Activated CD4-positive, alpha-beta T cell treated with anti-CD3 and anti-CD28 coated beads for 36 hours (primary cell): Measurements from ENCODE around the gene TRIM22. TPM values are rescaled to one million over a fixed set of nuclear protein-coding genes. Genes with fewer than 3 reads are reported as not detected.
A peak's percentile ranks its signal among the peaks of the same experiment; 100 is the strongest.
"Not testable (repeated sequence)": the region's sequence is repeated elsewhere in the genome, so short reads cannot be mapped to it uniquely, and the experiment has no call there.

ENCODE experiments used
- ATAC-seq: fragments of 200-7000 bp; cut with Tn5 transposase; one replicate; pipeline ENCODE4 v1.10.0; 2021; ENCODE audit warnings: mild to moderate bottlenecking, moderate library complexity
- CTCF ChIA-PET: fragments of 350-600 bp; sonication (Branson Sonifier 250); formaldehyde crosslinking; loops from one replicate; lab custom pipeline; 2021; ENCODE audit warnings: antibody characterized with exemption; lab: Charles Lee
- POLR2A ChIA-PET: fragments of 350-600 bp; sonication (Branson Sonifier 250); formaldehyde crosslinking; loops from one replicate; lab custom pipeline; 2021; ENCODE audit warnings: antibody characterized with exemption, inconsistent platforms; lab: Charles Lee
- DNase-seq: peaks from one replicate; pipeline ENCODE4 v3.0.0-alpha.2; 2020
- H3K27ac Mint-ChIP-seq: one replicate; pipeline ENCODE4 v1.8.0; 2021; ENCODE audit warnings: mixed read lengths
- H3K27me3 Mint-ChIP-seq: one replicate; pipeline ENCODE4 v1.8.0; 2021; ENCODE audit warnings: mixed read lengths
- H3K36me3 Mint-ChIP-seq: one replicate; pipeline ENCODE4 v1.8.0; 2021; ENCODE audit warnings: low read depth, mixed read lengths
- H3K4me1 Mint-ChIP-seq: one replicate; pipeline ENCODE4 v1.8.0; 2021; ENCODE audit warnings: mixed read lengths
- H3K4me3 Mint-ChIP-seq: one replicate; pipeline ENCODE4 v1.8.0; 2021; ENCODE audit warnings: mild to moderate bottlenecking, moderate library complexity, mixed read lengths
- H3K9me3 Mint-ChIP-seq: one replicate; pipeline ENCODE4 v1.8.0; 2021; ENCODE audit warnings: low read depth, mixed read lengths
- intact Hi-C, 2 experiments: fragments of 100-400 bp; cut with DNase I in 1 of 2; cut with micrococcal nuclease in 1 of 2; formaldehyde crosslinking; loops; one replicate each; pipeline versions ENCODE4 v1.14.2 to v1.15.1; 2022 to 2024; cut with DNase I, micrococcal nuclease
- total RNA-seq, 2 experiments: library from RNA; stranded (reverse); gene quantifications; one replicate each; pipeline ENCODE4 v1.2.3, GENCODE V29; 2021

Gene TRIM22
- total RNA-seq, result 100 to 1,000 TPM in 1 of 2 experiments, 10 to 100 TPM in 1; 73.4 to 101 TPM

GRCh38 chr11:5689551-5689983, at the start of gene TRIM22:
TRIM22 (plus strand) TSS chr11:5689790; CDS start chr11:5696233, 6,443 bp downstream.
- Mint-ChIP-seq H3K4me1 (peaks cover 51% of the 10 kb centered on the region), H3K27me3 (no peaks in the 10 kb centered on the region), H3K36me3 (peaks cover 16% of the 10 kb centered on the region), H3K27ac (peak within 1 kb of the TSS; percentile 94), H3K9me3 (no peaks in the 10 kb centered on the region), H3K4me3 (peak within 1 kb of the TSS; percentile 77)
- CTCF ChIA-PET, result interaction anchor here (0.9 to 1.6 kb wide), 4 partner anchors 12 to 91 kb away, joined by 3 to 5 read pairs (median 4); no protein-coding TSS in a partner anchor
- peak; percentile 77 for DNase-seq
- POLR2A ChIA-PET, result no interaction called here
- ATAC-seq, result peak; percentile 81
- intact Hi-C loops, result loop anchor here (2.0 to 10.0 kb wide), 5 partner anchors 545 to 1081 kb away; partner anchors contain the start of genes CNGA4 (in 1 of the 2), FHIP1B (in 1 of the 2), SMPD1 (in 1 of the 2) and TAF10 (in 1 of the 2)

GRCh38 chr11:5639953-5640352, 49.6 kb upstream of the TRIM22 start:
- POLR2A ChIA-PET, result no interaction called here
- Mint-ChIP-seq H3K27ac (no peak overlapping the region), H3K4me3 (no peak overlapping the region), H3K9me3 (no peaks in the 10 kb centered on the region), H3K36me3 (peaks cover 29% of the 10 kb centered on the region), H3K27me3 (no peaks in the 10 kb centered on the region), H3K4me1 (peaks cover 8% of the 10 kb centered on the region)
- ATAC-seq (no peak), DNase-seq (no peak)
- CTCF ChIA-PET, result no interaction called here
- intact Hi-C loops, result loop anchor here in 1 of 2 experiments (5.0 kb wide), 1 partner anchor 52 kb away; no protein-coding TSS in a partner anchor

- CTCF ChIA-PET, result no interaction called here
- H3K27me3 Mint-ChIP-seq, result no peaks in the 10 kb centered on the region
- peaks cover 24% of the 10 kb centered on the region for H3K36me3 Mint-ChIP-seq
- DNase-seq, result no peak
- no peak overlapping the region for H3K27ac Mint-ChIP-seq
- H3K4me3 Mint-ChIP-seq, result no peak overlapping the region
- intact Hi-C loops, result loop anchor here in 1 of 2 experiments (5.0 kb wide), 1 partner anchor 49 kb away; no protein-coding TSS in a partner anchor
- H3K4me1 Mint-ChIP-seq, result peaks cover 8% of the 10 kb centered on the region
- ATAC-seq, result peak; percentile 96
- POLR2A ChIA-PET, result no interaction called here
- no peaks in the 10 kb centered on the region for H3K9me3 Mint-ChIP-seq
Measured at GRCh38 chr11:5643585-5643984, 46.0 kb upstream of the TRIM22 start.

GRCh38 chr11:5646139-5646538, 43.5 kb upstream of the TRIM22 start:
- ChIA-PET POLR2A (no interaction called here), CTCF (no interaction called here)
- no peaks in the 10 kb centered on the region for H3K9me3 Mint-ChIP-seq
- no peaks in the 10 kb centered on the region for H3K27me3 Mint-ChIP-seq
- intact Hi-C loops, result no loop called here
- H3K36me3 Mint-ChIP-seq, result peaks cover 14% of the 10 kb centered on the region
- no peak overlapping the region for H3K27ac Mint-ChIP-seq
- peaks cover 8% of the 10 kb centered on the region for H3K4me1 Mint-ChIP-seq
- H3K4me3 Mint-ChIP-seq, result no peak overlapping the region
- DNase-seq, result no peak
- no peak for ATAC-seq

- no peak for DNase-seq
- Mint-ChIP-seq H3K27ac (no peak overlapping the region), H3K4me1 (no peaks in the 10 kb centered on the region), H3K27me3 (no peaks in the 10 kb centered on the region), H3K36me3 (peaks cover 13% of the 10 kb centered on the region), H3K4me3 (no peak overlapping the region), H3K9me3 (peaks cover 6% of the 10 kb centered on the region)
- CTCF ChIA-PET, result no interaction called here
- POLR2A ChIA-PET, result no interaction called here
- intact Hi-C loops, result no loop called here
- no peak for ATAC-seq
Measured at GRCh38 chr11:5655474-5655873, 34.1 kb upstream of the TRIM22 start.

- CTCF ChIA-PET, H3K9me3 Mint-ChIP-seq, ATAC-seq, POLR2A ChIA-PET, DNase-seq, H3K4me3 Mint-ChIP-seq, intact Hi-C loops, H3K4me1 Mint-ChIP-seq, H3K27ac Mint-ChIP-seq, H3K27me3 Mint-ChIP-seq: not testable (repeated sequence)
- peaks cover 13% of the 10 kb centered on the region for H3K36me3 Mint-ChIP-seq
Measured at GRCh38 chr11:5656956-5657355, 32.6 kb upstream of the TRIM22 start.

GRCh38 chr11:5658318-5658717, 31.3 kb upstream of the TRIM22 start:
- intact Hi-C loops, result no loop called here
- Mint-ChIP-seq H3K9me3 (peaks cover 5% of the 10 kb centered on the region), H3K36me3 (peaks cover 11% of the 10 kb centered on the region), H3K27me3 (no peaks in the 10 kb centered on the region), H3K4me1 (no peaks in the 10 kb centered on the region), H3K27ac (no peak overlapping the region), H3K4me3 (no peak overlapping the region)
- DNase-seq (no peak), ATAC-seq (no peak)
- POLR2A ChIA-PET, result no interaction called here
- CTCF ChIA-PET, result no interaction called here

- peaks cover 11% of the 10 kb centered on the region for H3K36me3 Mint-ChIP-seq
- intact Hi-C loops, result no loop called here
- POLR2A ChIA-PET, result no interaction called here
- CTCF ChIA-PET, result no interaction called here
- H3K27me3 Mint-ChIP-seq, result no peaks in the 10 kb centered on the region
- no peak overlapping the region for H3K4me3 Mint-ChIP-seq
- no peaks in the 10 kb centered on the region for H3K4me1 Mint-ChIP-seq
- peaks cover 2% of the 10 kb centered on the region for H3K9me3 Mint-ChIP-seq
- ATAC-seq (no peak), DNase-seq (no peak)
- H3K27ac Mint-ChIP-seq, result no peak overlapping the region
Measured at GRCh38 chr11:5663511-5663910, 26.1 kb upstream of the TRIM22 start.

GRCh38 chr11:5665051-5665570, 24.5 kb upstream of the TRIM22 start:
- DNase-seq (no peak), ATAC-seq (no peak)
- Mint-ChIP-seq H3K36me3 (peaks cover 18% of the 10 kb centered on the region), H3K4me3 (no peak overlapping the region), H3K27ac (no peak overlapping the region), H3K4me1 (no peaks in the 10 kb centered on the region), H3K27me3 (no peaks in the 10 kb centered on the region), H3K9me3 (no peaks in the 10 kb centered on the region)
- CTCF ChIA-PET, result no interaction called here
- POLR2A ChIA-PET, result no interaction called here
- intact Hi-C loops, result no loop called here

GRCh38 chr11:5665746-5666401, 23.7 kb upstream of the TRIM22 start:
- ATAC-seq, result no peak
- ChIA-PET CTCF (no interaction called here), POLR2A (no interaction called here)
- Mint-ChIP-seq H3K27me3 (no peaks in the 10 kb centered on the region), H3K36me3 (peaks cover 22% of the 10 kb centered on the region), H3K27ac (no peak overlapping the region), H3K9me3 (no peaks in the 10 kb centered on the region), H3K4me1 (no peaks in the 10 kb centered on the region), H3K4me3 (no peak overlapping the region)
- DNase-seq, result no peak
- intact Hi-C loops, result no loop called here

- H3K27me3 Mint-ChIP-seq, result no peaks in the 10 kb centered on the region
- no peak overlapping the region for H3K27ac Mint-ChIP-seq
- H3K36me3 Mint-ChIP-seq, result peaks cover 22% of the 10 kb centered on the region
- ATAC-seq, result no peak
- ChIA-PET CTCF (no interaction called here), POLR2A (no interaction called here)
- H3K4me3 Mint-ChIP-seq, result no peak overlapping the region
- no peaks in the 10 kb centered on the region for H3K9me3 Mint-ChIP-seq
- DNase-seq, result no peak
- intact Hi-C loops, result no loop called here
- no peaks in the 10 kb centered on the region for H3K4me1 Mint-ChIP-seq
Measured at GRCh38 chr11:5666402-5666793, 23.2 kb upstream of the TRIM22 start.

- no peaks in the 10 kb centered on the region for H3K27me3 Mint-ChIP-seq
- H3K9me3 Mint-ChIP-seq, result no peaks in the 10 kb centered on the region
- no peak overlapping the region for H3K4me3 Mint-ChIP-seq
- ATAC-seq (no peak), DNase-seq (no peak)
- H3K36me3 Mint-ChIP-seq, result peaks cover 26% of the 10 kb centered on the region
- intact Hi-C loops, result no loop called here
- ChIA-PET CTCF (no interaction called here), POLR2A (interaction anchor here (0.7 kb wide), 1 partner anchor 24 kb away, joined by 4 read pairs; no protein-coding TSS in a partner anchor)
- H3K27ac Mint-ChIP-seq, result no peak overlapping the region
- H3K4me1 Mint-ChIP-seq, result peaks cover 9% of the 10 kb centered on the region
Measured at GRCh38 chr11:5671831-5672230, 17.8 kb upstream of the TRIM22 start.
